Testis (tissue), 2 donors: ENCODE data around the gene KCNB1.
"Not testable (repeated sequence)": the region's sequence is repeated elsewhere in the genome, so short reads cannot be mapped to it uniquely, and the experiment has no call there.

Experiments used
- POLR2A ChIP-seq: fragments of 450-650 bp; IDR thresholded peaks from one replicate; pipeline ENCODE4 v1.6.1; 2017; ENCODE audit warnings: antibody characterized with exemption, mild to moderate bottlenecking, moderate library complexity
- TF ChIP-seq, protein P1 (sequence below), 3 experiments: fragments of 450-650 bp in 2 of 3; fragments of 200-600 bp in 1 of 3; sonication (generic) in 1 of 3; IDR thresholded peaks; one replicate each; pipeline ENCODE4 v1.5.1; 2016 to 2019; ENCODE audit warnings: antibody characterized with exemption in 3 of 3, mild to moderate bottlenecking in 2 of 3, moderate library complexity in 1 of 3

GRCh38 chr20:49314052-49314451, 168.4 kb downstream of the KCNB1 start:
- TF ChIP-seq, protein P1, sequence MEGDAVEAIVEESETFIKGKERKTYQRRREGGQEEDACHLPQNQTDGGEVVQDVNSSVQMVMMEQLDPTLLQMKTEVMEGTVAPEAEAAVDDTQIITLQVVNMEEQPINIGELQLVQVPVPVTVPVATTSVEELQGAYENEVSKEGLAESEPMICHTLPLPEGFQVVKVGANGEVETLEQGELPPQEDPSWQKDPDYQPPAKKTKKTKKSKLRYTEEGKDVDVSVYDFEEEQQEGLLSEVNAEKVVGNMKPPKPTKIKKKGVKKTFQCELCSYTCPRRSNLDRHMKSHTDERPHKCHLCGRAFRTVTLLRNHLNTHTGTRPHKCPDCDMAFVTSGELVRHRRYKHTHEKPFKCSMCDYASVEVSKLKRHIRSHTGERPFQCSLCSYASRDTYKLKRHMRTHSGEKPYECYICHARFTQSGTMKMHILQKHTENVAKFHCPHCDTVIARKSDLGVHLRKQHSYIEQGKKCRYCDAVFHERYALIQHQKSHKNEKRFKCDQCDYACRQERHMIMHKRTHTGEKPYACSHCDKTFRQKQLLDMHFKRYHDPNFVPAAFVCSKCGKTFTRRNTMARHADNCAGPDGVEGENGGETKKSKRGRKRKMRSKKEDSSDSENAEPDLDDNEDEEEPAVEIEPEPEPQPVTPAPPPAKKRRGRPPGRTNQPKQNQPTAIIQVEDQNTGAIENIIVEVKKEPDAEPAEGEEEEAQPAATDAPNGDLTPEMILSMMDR (IDR thresholded peaks at IDR 0.05) = not testable (repeated sequence)
- not testable (repeated sequence) for TF ChIP-seq POLR2A
